ENCODE measurements around the gene MLLT6.
A peak's percentile ranks its signal among the peaks of the same experiment; 100 is the strongest.
"Not testable (repeated sequence)": the region's sequence is repeated elsewhere in the genome, so short reads cannot be mapped to it uniquely, and the experiment has no call there.

Gene MLLT6

GRCh38 chr17:38707678-38708351, 2.7 kb downstream of the MLLT6 start:
- DNase-seq (ENCODE audit: low spot score) = peak; percentile 3

GRCh38 chr17:38709104-38709820, 4.2 kb downstream of the MLLT6 start:
- DNase-seq (ENCODE audit: low spot score) = no peak

GRCh38 chr17:38709864-38710603, 5.0 kb downstream of the MLLT6 start:
- no peak for DNase-seq (ENCODE audit: low spot score)

- no peak for DNase-seq (ENCODE audit: low spot score)
These were observed 5.5 kb downstream of the MLLT6 start for GRCh38 chr17:38710604-38710962.

- DNase-seq (ENCODE audit: low spot score) = no peak
These were observed 5.9 kb downstream of the MLLT6 start for GRCh38 chr17:38710985-38711384.

- no peak for DNase-seq (ENCODE audit: low spot score)
These were observed 6.9 kb downstream of the MLLT6 start for GRCh38 chr17:38711792-38712571.

GRCh38 chr17:38712593-38712992, 7.5 kb downstream of the MLLT6 start:
- DNase-seq (ENCODE audit: low spot score) = no peak

GRCh38 chr17:38713456-38714075, 8.5 kb downstream of the MLLT6 start:
- DNase-seq (ENCODE audit: low spot score) = no peak

GRCh38 chr17:38715216-38715943, 10.3 kb downstream of the MLLT6 start:
- no peak for DNase-seq (ENCODE audit: low spot score)

- no peak for DNase-seq (ENCODE audit: low spot score)
These were observed 11.4 kb downstream of the MLLT6 start for GRCh38 chr17:38716368-38717005.

GRCh38 chr17:38717139-38717745, 12.2 kb downstream of the MLLT6 start:
- DNase-seq (ENCODE audit: low spot score) = no peak

GRCh38 chr17:38719289-38719942, 14.3 kb downstream of the MLLT6 start:
- DNase-seq (ENCODE audit: low spot score) = no peak

GRCh38 chr17:38719943-38720641, 15.0 kb downstream of the MLLT6 start:
- no peak for DNase-seq (ENCODE audit: low spot score)

GRCh38 chr17:38720941-38721340, 15.9 kb downstream of the MLLT6 start:
- no peak for DNase-seq (ENCODE audit: low spot score)

GRCh38 chr17:38721802-38722201, 16.7 kb downstream of the MLLT6 start:
- DNase-seq (ENCODE audit: low spot score) = no peak

GRCh38 chr17:38724337-38724988, 19.4 kb downstream of the MLLT6 start:
- no peak for DNase-seq (ENCODE audit: low spot score)

GRCh38 chr17:38725066-38725465, 20.0 kb downstream of the MLLT6 start:
- DNase-seq (ENCODE audit: low spot score) = no peak

- DNase-seq (ENCODE audit: low spot score) = not testable (repeated sequence)
These were observed 21.1 kb downstream of the MLLT6 start for GRCh38 chr17:38726145-38726544.

- no peak for DNase-seq (ENCODE audit: low spot score)
These were observed 22.7 kb downstream of the MLLT6 start for GRCh38 chr17:38727736-38728135.
